Measurements from ENCODE around the gene CWH43. TPM values are rescaled to one million over a fixed set of nuclear protein-coding genes. Genes with fewer than 3 reads are reported as not detected.
"Not testable (repeated sequence)": the region's sequence is repeated elsewhere in the genome, so short reads cannot be mapped to it uniquely, and the experiment has no call there.

CWH43 gene
- total RNA-seq, 1 donor from 2014 or later = 2.3 TPM

DNA sequence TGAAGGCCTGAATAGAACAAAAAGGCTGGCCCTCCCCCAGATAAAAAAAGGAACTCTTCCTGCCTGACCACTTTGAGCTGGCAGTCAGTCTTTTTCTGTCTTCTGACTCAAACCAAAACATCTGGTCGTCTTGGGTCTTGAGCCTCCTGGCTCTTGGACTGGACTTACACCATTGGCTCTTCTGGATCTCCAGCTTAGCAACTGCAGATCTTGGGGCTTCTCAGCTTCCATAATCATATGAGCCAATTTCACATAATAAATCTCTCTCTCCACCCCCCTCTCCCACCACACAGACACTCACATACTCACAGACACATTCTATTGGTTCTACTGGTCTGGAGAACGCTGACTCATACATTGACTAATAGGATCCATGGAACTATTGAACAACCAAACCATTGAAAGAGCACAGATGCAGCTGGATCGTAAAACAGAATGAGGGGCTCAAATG, 15.6 kb upstream of the CWH43 start:
- Histone ChIP-seq H3K4me3 (no peak overlapping the region), H3K9me3 (no peaks in the 10 kb centered on the region), H3K27me3 (ENCODE audit: low read depth) (peaks cover 11% of the 10 kb centered on the region), H3K4me1 (no peaks in the 10 kb centered on the region), H3K27ac (no peak overlapping the region), H3K36me3 (no peaks in the 10 kb centered on the region)
- ATAC-seq = no peak
- TF ChIP-seq, protein P1, sequence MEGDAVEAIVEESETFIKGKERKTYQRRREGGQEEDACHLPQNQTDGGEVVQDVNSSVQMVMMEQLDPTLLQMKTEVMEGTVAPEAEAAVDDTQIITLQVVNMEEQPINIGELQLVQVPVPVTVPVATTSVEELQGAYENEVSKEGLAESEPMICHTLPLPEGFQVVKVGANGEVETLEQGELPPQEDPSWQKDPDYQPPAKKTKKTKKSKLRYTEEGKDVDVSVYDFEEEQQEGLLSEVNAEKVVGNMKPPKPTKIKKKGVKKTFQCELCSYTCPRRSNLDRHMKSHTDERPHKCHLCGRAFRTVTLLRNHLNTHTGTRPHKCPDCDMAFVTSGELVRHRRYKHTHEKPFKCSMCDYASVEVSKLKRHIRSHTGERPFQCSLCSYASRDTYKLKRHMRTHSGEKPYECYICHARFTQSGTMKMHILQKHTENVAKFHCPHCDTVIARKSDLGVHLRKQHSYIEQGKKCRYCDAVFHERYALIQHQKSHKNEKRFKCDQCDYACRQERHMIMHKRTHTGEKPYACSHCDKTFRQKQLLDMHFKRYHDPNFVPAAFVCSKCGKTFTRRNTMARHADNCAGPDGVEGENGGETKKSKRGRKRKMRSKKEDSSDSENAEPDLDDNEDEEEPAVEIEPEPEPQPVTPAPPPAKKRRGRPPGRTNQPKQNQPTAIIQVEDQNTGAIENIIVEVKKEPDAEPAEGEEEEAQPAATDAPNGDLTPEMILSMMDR (IDR thresholded peaks at IDR 0.05) = no peak
- intact Hi-C loops (cut with DNase I) = no loop called here
- DNase-seq = no peak

DNA sequence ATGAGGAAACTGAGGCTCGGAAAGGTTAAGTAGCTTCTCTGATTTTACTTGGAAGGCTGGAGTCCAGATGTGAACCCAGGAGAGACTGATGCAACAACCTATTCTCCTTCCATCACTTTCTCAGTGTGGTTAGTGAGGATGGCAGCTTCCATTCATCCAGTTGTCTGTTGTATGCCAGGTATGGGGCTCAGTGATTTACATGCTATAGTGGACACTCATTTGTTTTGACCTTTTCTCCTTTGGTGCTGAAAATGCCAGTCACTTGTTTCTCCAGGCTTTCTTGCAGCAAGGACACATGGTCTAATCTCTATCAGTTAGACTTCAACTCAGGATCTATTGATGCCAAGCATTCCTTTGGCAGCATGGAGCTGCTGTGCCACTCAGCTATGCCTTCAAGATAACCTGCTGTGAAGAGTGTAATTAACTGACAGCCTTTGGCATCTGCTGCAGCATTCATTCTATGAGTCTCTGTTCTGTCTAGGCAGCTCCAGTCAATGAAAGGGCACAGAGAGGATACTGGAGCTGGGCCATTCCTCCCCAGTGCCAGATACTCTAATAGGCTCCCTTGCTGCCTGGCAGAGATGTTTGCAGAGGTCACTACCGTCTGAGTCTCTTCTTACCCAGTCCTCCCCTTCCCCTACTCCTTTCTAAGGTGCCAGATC, 11.0 kb upstream of the CWH43 start:
- TF ChIP-seq, protein P1 (IDR thresholded peaks at IDR 0.05) = no peak
- H3K4me1 ChIP-seq = no peaks in the 10 kb centered on the region
- H3K27ac ChIP-seq = no peak overlapping the region
- intact Hi-C loops (cut with DNase I) = no loop called here
- no peak overlapping the region for H3K4me3 ChIP-seq
- no peak for ATAC-seq
- H3K36me3 ChIP-seq = no peaks in the 10 kb centered on the region
- no peaks in the 10 kb centered on the region for H3K9me3 ChIP-seq
- H3K27me3 ChIP-seq (ENCODE audit: low read depth) = peaks cover 13% of the 10 kb centered on the region
- no peak for DNase-seq

DNA sequence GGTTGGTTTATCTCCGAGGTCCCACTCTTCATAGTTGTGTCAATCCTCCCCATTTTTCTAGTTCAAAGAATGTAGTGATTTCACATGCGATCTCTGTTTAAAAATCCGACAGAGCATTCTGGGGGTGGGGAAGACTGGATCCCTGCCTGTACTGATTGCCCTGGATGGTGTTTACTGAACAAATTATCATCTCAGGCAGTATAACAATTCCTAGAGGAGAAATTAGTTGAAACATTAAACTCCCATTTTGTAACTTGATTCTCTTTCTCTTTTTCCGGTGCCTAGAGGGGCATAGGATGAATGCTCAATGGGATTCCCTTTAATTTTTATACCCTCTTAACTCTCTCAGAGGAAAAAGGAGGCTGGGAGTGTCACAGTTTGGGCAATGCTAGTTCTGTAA, 10.0 kb upstream of the CWH43 start:
- DNase-seq = no peak
- TF ChIP-seq, protein P1 (IDR thresholded peaks at IDR 0.05) = no peak

DNA sequence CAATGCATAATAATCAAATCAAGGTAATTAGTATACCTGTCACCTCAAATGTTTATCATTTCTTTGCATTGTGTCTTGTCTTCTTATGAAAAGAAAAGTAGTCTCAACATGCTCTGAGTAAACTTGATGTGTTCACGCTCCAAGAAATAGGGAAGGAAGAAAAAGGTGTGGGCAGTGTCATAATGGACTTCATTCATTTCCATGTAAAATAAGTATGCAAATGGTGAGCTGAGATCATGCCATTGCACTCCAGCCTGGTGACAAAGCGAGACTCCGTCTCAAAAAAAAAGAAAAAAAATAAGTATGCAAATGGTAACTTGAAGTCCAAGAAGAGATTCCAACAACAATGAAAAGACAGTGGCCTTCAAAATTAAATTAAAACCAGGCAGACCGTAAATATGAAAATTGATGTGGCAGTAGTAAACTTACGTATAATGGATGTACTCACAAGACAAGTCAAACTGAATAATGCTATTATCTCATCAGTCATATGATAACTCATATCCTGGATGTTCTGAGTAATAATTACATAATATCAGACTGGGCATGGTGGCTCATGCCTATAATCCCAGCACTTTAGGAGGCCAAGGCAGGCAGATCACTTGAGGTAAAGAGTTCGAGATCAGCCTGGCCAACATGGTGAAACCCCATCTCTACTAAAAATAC, 6.0 kb upstream of the CWH43 start:
- ATAC-seq (no peak), DNase-seq (no peak)
- Histone ChIP-seq H3K36me3 (no peaks in the 10 kb centered on the region), H3K4me1 (no peaks in the 10 kb centered on the region), H3K4me3 (no peak overlapping the region), H3K27me3 (ENCODE audit: low read depth) (peaks cover 24% of the 10 kb centered on the region), H3K27ac (no peak overlapping the region), H3K9me3 (no peaks in the 10 kb centered on the region)
- intact Hi-C loops (cut with DNase I) = no loop called here
- TF ChIP-seq, protein P1 (IDR thresholded peaks at IDR 0.05) = no peak

More for the DNA sequence above, 10.0 kb upstream of the CWH43 start:
- no peaks in the 10 kb centered on the region for H3K36me3 ChIP-seq
- intact Hi-C loops (cut with DNase I) = no loop called here
- H3K27ac ChIP-seq = no peak overlapping the region
- peaks cover 13% of the 10 kb centered on the region for H3K27me3 ChIP-seq (ENCODE audit: low read depth)
- no peak for ATAC-seq
- H3K4me1 ChIP-seq = no peaks in the 10 kb centered on the region
- no peak overlapping the region for H3K4me3 ChIP-seq
- no peaks in the 10 kb centered on the region for H3K9me3 ChIP-seq

DNA sequence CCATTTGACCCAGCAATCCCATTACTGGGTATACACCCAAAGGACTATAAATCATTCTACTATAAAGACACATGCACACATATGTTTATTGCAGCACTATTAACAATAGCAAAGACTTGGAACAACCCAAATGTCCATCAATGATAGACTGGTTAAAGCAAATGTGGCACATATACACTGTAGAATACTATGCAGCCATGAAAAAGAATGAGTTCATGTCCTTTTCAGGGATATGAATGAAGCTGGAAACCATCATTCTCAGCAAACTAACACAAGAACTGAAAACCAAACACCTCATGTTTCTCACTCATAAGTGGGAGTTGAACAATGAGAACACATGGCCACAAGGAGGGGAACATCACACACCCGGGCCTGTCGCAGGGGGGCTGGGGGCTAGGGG, 2.1 kb upstream of the CWH43 start:
- DNase-seq; H3K36me3 ChIP-seq; ATAC-seq; H3K4me3 ChIP-seq; H3K27ac ChIP-seq; H3K4me1 ChIP-seq; H3K9me3 ChIP-seq; intact Hi-C loops (cut with DNase I): not testable (repeated sequence)
- H3K27me3 ChIP-seq (ENCODE audit: low read depth) = peaks cover 41% of the 10 kb centered on the region

DNA sequence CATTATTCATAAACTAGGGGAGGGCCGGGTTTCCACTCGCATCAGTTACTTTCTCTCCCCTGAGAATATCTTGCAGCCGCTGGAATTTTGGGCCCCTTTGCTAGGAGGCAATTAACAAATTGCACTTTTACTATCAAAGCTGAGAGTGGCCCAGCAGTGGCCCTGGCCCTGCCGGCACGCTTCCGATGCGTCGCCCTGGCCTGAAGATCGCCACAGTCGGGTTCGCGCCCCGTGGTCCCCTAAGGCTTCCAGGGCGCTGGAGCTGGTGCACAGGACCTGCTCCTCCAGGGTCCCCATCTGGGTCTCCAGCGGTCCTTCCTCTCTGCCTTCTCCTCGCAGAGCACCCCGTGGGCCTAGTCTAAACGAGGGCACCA, 486 bp upstream of the CWH43 start:
- TF ChIP-seq, protein P1 (IDR thresholded peaks at IDR 0.05) = no peak
- intact Hi-C loops (cut with DNase I) = no loop called here
- H3K4me1 ChIP-seq = no peaks in the 10 kb centered on the region
- DNase-seq (no peak), ATAC-seq (peak in 1 of 2 donors; percentile 25)
- no peak overlapping the region for H3K4me3 ChIP-seq
- H3K36me3 ChIP-seq = no peaks in the 10 kb centered on the region
- peaks cover 41% of the 10 kb centered on the region for H3K27me3 ChIP-seq (ENCODE audit: low read depth)
- no peaks in the 10 kb centered on the region for H3K9me3 ChIP-seq
- H3K27ac ChIP-seq = no peak overlapping the region
